Cardiac fibroblast (primary cell): Measurements from ENCODE around the gene MOGAT3.

ENCODE experiments used
- DNase-seq, 2 donors: peaks; one replicate each; pipeline versions ENCODE4 v3.0.0 to v3.0.0-alpha.2; 2010; ENCODE audit warnings: low read depth in 2 of 2
- H3K4me3 ChIP-seq, 2 donors: replicated peaks in 1 of 2; 1 replicate in 1 of 2; 2 replicates in 1 of 2; pipeline ENCODE4 v1.5.1; 2011; ENCODE audit warnings: low read depth in 2 of 2, low read length in 2 of 2, mild to moderate bottlenecking in 2 of 2, moderate library complexity in 1 of 2
- TF ChIP-seq, protein P1 (sequence below): IDR thresholded peaks from one replicate; pipeline ENCODE4 v1.5.1; 2011; ENCODE audit warnings: low read depth, mild to moderate bottlenecking, low read length, inconsistent platforms

Gene MOGAT3

DNA sequence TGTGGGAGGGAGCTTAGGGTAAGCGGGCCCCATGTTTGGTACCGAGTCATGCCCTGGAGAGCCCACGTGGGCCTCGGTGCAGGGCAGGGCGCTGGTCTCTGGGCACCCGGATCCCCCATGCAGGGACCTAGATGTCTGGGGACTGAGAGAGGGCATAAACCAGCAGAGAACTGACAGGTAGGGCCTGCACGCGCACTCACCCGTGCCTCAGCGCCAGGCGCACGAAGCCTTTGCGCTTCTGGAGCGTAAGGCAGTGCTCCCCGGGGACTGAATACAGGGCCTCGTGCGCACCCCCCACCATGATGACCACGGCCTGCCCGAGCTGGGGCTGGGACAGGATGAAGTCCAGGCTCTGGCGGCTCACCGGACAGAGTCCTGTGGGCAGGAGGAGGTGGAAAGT is 2.8 kb downstream of the MOGAT3 start:
- TF ChIP-seq, protein P1, sequence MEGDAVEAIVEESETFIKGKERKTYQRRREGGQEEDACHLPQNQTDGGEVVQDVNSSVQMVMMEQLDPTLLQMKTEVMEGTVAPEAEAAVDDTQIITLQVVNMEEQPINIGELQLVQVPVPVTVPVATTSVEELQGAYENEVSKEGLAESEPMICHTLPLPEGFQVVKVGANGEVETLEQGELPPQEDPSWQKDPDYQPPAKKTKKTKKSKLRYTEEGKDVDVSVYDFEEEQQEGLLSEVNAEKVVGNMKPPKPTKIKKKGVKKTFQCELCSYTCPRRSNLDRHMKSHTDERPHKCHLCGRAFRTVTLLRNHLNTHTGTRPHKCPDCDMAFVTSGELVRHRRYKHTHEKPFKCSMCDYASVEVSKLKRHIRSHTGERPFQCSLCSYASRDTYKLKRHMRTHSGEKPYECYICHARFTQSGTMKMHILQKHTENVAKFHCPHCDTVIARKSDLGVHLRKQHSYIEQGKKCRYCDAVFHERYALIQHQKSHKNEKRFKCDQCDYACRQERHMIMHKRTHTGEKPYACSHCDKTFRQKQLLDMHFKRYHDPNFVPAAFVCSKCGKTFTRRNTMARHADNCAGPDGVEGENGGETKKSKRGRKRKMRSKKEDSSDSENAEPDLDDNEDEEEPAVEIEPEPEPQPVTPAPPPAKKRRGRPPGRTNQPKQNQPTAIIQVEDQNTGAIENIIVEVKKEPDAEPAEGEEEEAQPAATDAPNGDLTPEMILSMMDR: no peak
- no peak overlapping the region for H3K4me3 ChIP-seq
- DNase-seq: no peak

DNA sequence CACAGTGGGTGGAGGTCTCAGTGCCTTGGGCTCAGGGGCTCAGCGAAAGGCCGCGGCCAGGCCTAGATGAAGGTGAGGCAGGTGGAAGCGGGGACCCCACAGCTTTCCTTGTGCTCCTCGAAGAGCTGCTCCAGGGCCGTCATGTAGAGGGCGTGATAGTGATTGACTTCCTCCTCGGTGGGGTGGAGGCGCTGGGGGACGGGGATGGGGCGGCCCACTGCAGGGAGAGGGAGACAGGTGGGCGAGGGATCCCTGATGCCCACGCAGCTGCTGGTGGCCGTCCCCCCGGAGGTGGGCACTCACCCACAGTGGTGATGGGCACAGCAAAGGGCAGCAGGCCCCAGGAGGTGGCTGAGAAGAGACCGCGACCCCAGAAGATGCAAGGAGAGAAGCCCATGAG is 5.0 kb downstream of the MOGAT3 start:
- no peak overlapping the region for H3K4me3 ChIP-seq
- TF ChIP-seq, protein P1: no peak
- no peak for DNase-seq

GRCh38 chr7:101189109-101189508 is 11.7 kb downstream of the MOGAT3 start:
- TF ChIP-seq, protein P1: no peak
- no peak for DNase-seq
- no peak overlapping the region for H3K4me3 ChIP-seq

GRCh38 chr7:101186844-101187428 is 13.9 kb downstream of the MOGAT3 start:
- TF ChIP-seq, protein P1: no peak
- no peak overlapping the region for H3K4me3 ChIP-seq
- no peak for DNase-seq

GRCh38 chr7:101186194-101186593 is 14.6 kb downstream of the MOGAT3 start:
- TF ChIP-seq, protein P1: no peak
- no peak overlapping the region for H3K4me3 ChIP-seq
- DNase-seq: no peak

DNA sequence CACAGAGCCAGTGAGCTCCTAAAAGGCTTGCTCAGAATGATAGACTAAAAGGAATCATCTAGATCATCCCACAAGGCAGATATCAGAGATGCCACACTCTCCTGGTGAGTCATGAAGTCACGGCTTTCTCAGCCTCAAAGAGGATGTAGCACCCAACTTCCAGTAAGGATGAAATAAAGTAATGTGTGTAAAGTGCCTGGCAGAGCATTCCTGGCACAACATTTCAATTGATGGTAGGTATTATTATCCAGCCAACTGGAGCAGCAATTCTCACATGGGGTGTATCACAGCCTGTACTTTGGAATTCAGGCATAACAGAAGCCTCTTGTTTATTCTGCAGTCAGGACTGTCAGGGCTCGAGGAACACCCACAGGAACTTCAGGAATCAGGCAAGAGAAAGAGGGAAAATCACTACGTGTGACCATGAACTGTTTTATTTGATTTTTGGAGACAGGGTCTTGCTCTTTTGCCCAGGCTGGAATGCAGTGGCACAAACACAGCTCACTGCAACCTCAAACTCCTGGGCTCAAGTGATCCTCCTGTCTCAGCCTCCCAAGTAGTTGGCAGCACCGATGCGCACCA is 15.5 kb downstream of the MOGAT3 start:
- peak in 1 of 2 donors; percentile 31 for DNase-seq
- TF ChIP-seq, protein P1: no peak
- no peak overlapping the region for H3K4me3 ChIP-seq
